Loucy (cell line): Measurements from ENCODE around the gene SMIM3.

ENCODE experiments used
- H2AFZ ChIP-seq: fragments of 200-600 bp; sonication (generic); 2 replicates; pipeline ENCODE4 v1.6.0; 2016; ENCODE audit warnings: antibody characterized with exemption, mild to moderate bottlenecking, low read length, moderate library complexity
- H3F3A ChIP-seq: fragments of 200-600 bp; 2 replicates; pipeline ENCODE4 v1.6.0; 2016; ENCODE audit warnings: antibody characterized with exemption, low read depth, mild to moderate bottlenecking
- H3K27me3 ChIP-seq: fragments of 200-600 bp; sonication (generic); 2 replicates; pipeline ENCODE4 v1.6.1; 2014; ENCODE audit warnings: low read length, mild to moderate bottlenecking; ENCODE audit not compliant: insufficient read depth, poor library complexity, severe bottlenecking
- H3K36me3 ChIP-seq: fragments of 200-600 bp; sonication (generic); 2 replicates; pipeline ENCODE4 v1.6.1; 2016; ENCODE audit warnings: low read length; ENCODE audit not compliant: insufficient read depth
- H3K4me1 ChIP-seq: fragments of 200-600 bp; sonication (generic); 2 replicates; pipeline ENCODE4 v1.5.1; 2014; ENCODE audit warnings: low read length, mild to moderate bottlenecking; ENCODE audit not compliant: insufficient read depth, poor library complexity, severe bottlenecking
- H3K4me2 ChIP-seq: fragments of 200-600 bp; sonication (generic); 2 replicates; pipeline ENCODE4 v1.6.0; 2014; ENCODE audit warnings: antibody characterized with exemption, low read length, low read depth, mild to moderate bottlenecking; ENCODE audit not compliant: poor library complexity, severe bottlenecking
- H3K4me3 ChIP-seq: fragments of 200-600 bp; sonication (generic); 2 replicates; pipeline ENCODE4 v1.5.1; 2014; ENCODE audit warnings: low read length, mild to moderate bottlenecking, mixed read lengths; ENCODE audit not compliant: poor library complexity, severe bottlenecking
- H3K79me2 ChIP-seq: fragments of 200-600 bp; sonication (generic); 2 replicates; pipeline ENCODE4 v1.6.1; 2014; ENCODE audit warnings: low read length; ENCODE audit not compliant: insufficient read depth
- H3K9ac ChIP-seq: fragments of 200-600 bp; sonication (generic); 2 replicates; pipeline ENCODE4 v1.6.0; 2014; ENCODE audit warnings: mild to moderate bottlenecking, low read depth, low read length, moderate library complexity; ENCODE audit not compliant: poor library complexity, severe bottlenecking
- H3K9me2 ChIP-seq: fragments of 200-600 bp; sonication (generic); replicated peaks from 2 replicates; pipeline ENCODE4 v1.6.1; 2016; ENCODE audit warnings: low read depth, low read length, mixed read lengths
- H3K9me3 ChIP-seq: fragments of 200-600 bp; sonication (generic); 2 replicates; pipeline ENCODE4 v1.6.1; 2014; ENCODE audit warnings: mild to moderate bottlenecking, antibody characterized with exemption, low read length, low read depth; ENCODE audit not compliant: insufficient read depth
- H4K20me1 ChIP-seq: fragments of 200-600 bp; sonication (generic); 2 replicates; pipeline ENCODE4 v1.6.0; 2014; ENCODE audit warnings: antibody characterized with exemption, low read length, mild to moderate bottlenecking; ENCODE audit not compliant: insufficient read depth, poor library complexity, severe bottlenecking
- EZH2phosphoT487 ChIP-seq: fragments of 200-600 bp; IDR thresholded peaks from 2 replicates; pipeline ENCODE4 v1.6.1; 2018; ENCODE audit warnings: antibody characterized with exemption, mild to moderate bottlenecking, moderate library complexity, borderline replicate concordance
- TF ChIP-seq, protein P1 (sequence below): fragments of 200-600 bp; sonication (generic); conservative IDR thresholded peaks from 2 replicates; pipeline ENCODE4 v1.5.1; 2014; ENCODE audit warnings: mild to moderate bottlenecking, antibody characterized with exemption, low read length

The SMIM3 gene

DNA sequence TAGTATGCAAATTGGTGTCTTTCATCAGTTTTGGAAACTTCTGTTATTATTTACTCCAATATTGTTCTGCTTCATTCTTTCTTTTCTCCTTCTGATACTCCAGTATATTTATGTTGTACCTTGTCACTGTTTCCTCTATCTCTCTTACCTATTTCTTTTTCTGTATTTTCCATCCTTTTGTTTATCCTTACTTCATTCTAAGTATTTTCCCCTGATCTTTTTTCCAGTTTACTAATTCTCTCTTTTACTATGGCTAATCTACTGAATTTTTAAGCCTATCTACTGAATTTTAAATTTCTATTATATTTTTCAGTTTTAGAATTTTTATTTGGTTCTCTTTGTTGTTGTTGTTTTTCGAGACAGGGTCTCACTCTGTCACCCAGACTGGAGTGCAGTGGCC, 7.4 kb downstream of the SMIM3 start:
- no peak overlapping the region for H2AFZ ChIP-seq
- peaks cover 78% of the 10 kb centered on the region for H3K4me1 ChIP-seq
- H3K4me3 ChIP-seq, result peak overlapping the region; percentile 85
- no peaks in the 10 kb centered on the region for H3K9me2 ChIP-seq
- peak overlapping the region; percentile 71 for H3K9ac ChIP-seq
- peaks cover 6% of the 10 kb centered on the region; the same call in 1 of the 2 replicates for H3K36me3 ChIP-seq
- peaks cover 5% of the 10 kb centered on the region for H3K9me3 ChIP-seq
- peaks cover 50% of the 10 kb centered on the region for H4K20me1 ChIP-seq
- H3K79me2 ChIP-seq, result peaks cover 92% of the 10 kb centered on the region
- no peak for TF ChIP-seq EZH2phosphoT487
- TF ChIP-seq, protein P1, sequence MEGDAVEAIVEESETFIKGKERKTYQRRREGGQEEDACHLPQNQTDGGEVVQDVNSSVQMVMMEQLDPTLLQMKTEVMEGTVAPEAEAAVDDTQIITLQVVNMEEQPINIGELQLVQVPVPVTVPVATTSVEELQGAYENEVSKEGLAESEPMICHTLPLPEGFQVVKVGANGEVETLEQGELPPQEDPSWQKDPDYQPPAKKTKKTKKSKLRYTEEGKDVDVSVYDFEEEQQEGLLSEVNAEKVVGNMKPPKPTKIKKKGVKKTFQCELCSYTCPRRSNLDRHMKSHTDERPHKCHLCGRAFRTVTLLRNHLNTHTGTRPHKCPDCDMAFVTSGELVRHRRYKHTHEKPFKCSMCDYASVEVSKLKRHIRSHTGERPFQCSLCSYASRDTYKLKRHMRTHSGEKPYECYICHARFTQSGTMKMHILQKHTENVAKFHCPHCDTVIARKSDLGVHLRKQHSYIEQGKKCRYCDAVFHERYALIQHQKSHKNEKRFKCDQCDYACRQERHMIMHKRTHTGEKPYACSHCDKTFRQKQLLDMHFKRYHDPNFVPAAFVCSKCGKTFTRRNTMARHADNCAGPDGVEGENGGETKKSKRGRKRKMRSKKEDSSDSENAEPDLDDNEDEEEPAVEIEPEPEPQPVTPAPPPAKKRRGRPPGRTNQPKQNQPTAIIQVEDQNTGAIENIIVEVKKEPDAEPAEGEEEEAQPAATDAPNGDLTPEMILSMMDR, result no peak
- peak overlapping the region; percentile 98 for H3K4me2 ChIP-seq
- peaks cover 26% of the 10 kb centered on the region for H3F3A ChIP-seq
- no peaks in the 10 kb centered on the region for H3K27me3 ChIP-seq

DNA sequence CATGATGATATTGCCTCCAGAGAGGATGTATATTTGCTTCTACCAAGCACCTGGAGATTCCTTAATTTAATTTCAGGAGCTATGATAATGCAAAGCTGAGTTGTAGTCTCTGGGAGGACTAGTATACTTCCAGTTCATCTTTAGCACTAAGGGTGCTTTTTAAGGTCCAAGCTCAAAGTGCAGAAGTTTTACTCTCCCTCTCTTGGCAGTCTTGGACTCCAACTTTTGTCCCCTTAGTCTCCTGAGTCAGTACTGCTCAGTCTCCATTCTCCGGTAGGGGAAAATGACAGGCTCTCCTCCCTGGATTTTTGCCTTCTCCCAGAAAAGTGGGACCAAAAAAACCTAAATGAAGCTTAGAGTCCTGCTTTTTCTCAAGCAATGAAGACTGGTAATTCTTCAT, 8.3 kb downstream of the SMIM3 start:
- peaks cover 59% of the 10 kb centered on the region for H4K20me1 ChIP-seq
- H2AFZ ChIP-seq, result no peak overlapping the region
- H3K9ac ChIP-seq, result peak overlapping the region; percentile 71
- peaks cover 80% of the 10 kb centered on the region for H3K4me1 ChIP-seq
- H3K4me2 ChIP-seq, result peak overlapping the region; percentile 98
- H3F3A ChIP-seq, result peaks cover 23% of the 10 kb centered on the region
- no peaks in the 10 kb centered on the region for H3K9me2 ChIP-seq
- peaks cover 5% of the 10 kb centered on the region for H3K9me3 ChIP-seq
- TF ChIP-seq EZH2phosphoT487, result no peak
- TF ChIP-seq, protein P1, result no peak
- no peaks in the 10 kb centered on the region for H3K27me3 ChIP-seq
- peaks cover 92% of the 10 kb centered on the region for H3K79me2 ChIP-seq
- peaks cover 12% of the 10 kb centered on the region for H3K36me3 ChIP-seq
- peak overlapping the region; percentile 85 for H3K4me3 ChIP-seq

DNA sequence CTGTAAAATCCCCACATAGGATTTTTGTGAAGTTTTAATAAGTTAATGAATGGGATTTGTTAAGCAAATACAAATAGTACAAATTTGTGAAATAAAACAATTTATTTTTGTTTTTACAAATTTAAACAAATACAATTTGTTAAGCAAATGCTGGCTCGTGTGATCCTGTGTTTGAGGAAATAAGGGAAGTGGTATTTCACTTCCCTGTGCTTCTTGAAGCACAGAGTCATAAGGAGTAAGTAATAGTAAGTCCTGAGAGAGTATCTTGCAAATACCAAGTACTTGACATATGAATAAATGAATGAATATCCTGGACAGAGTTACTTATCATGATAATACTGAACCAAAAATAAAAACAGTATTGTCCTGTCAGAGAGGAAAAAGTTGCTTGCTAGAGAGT, 9.1 kb downstream of the SMIM3 start:
- Histone ChIP-seq H3K36me3 (peaks cover 16% of the 10 kb centered on the region), H3K4me2 (peak overlapping the region; percentile 98), H4K20me1 (peaks cover 67% of the 10 kb centered on the region), H3K4me1 (peaks cover 77% of the 10 kb centered on the region), H3K27me3 (no peaks in the 10 kb centered on the region), H3K79me2 (peaks cover 92% of the 10 kb centered on the region), H3K9ac (peak overlapping the region; percentile 71), H3F3A (peaks cover 20% of the 10 kb centered on the region), H2AFZ (no peak overlapping the region), H3K9me2 (no peaks in the 10 kb centered on the region), H3K9me3 (peaks cover 5% of the 10 kb centered on the region), H3K4me3 (peak overlapping the region; percentile 85)
- TF ChIP-seq, protein P1, result no peak
- TF ChIP-seq EZH2phosphoT487, result no peak
